M059J (cell line): ENCODE measurements around the gene OGFOD2. TPM values are rescaled to one million over a fixed set of nuclear protein-coding genes. Genes with fewer than 3 reads are reported as not detected.

ENCODE experiments used
- DNase-seq: peaks from one replicate; pipeline ENCODE4 v3.0.0-alpha.2; 2012; ENCODE audit warnings: low read depth
- total RNA-seq: library from RNA; depleted of rRNA; stranded (reverse); fragments of >200 nt; shearing (Covaris generic); gene quantifications from 2 replicates; pipeline ENCODE4 v1.2.3, GENCODE V29; 2014

Gene OGFOD2
- total RNA-seq, 1 experiment from 2014 or later, result 13.0 TPM

- peak; percentile 78 for DNase-seq
Observed at GRCh38 chr12:122951406-122951805, 23.6 kb upstream of the OGFOD2 start.

GRCh38 chr12:122951979-122952892, 22.8 kb upstream of the OGFOD2 start:
- DNase-seq, result peak; percentile 70

- no peak for DNase-seq
Observed at GRCh38 chr12:122955156-122955555, 19.9 kb upstream of the OGFOD2 start.

- DNase-seq, result no peak
Observed at GRCh38 chr12:122956035-122956434, 19.0 kb upstream of the OGFOD2 start.

GRCh38 chr12:122958198-122958888, 16.7 kb upstream of the OGFOD2 start:
- DNase-seq, result no peak

- no peak for DNase-seq
Observed at GRCh38 chr12:122959566-122960192, 15.4 kb upstream of the OGFOD2 start.

GRCh38 chr12:122960193-122960569, 14.9 kb upstream of the OGFOD2 start:
- DNase-seq, result no peak

GRCh38 chr12:122961531-122962329, 13.3 kb upstream of the OGFOD2 start:
- DNase-seq, result no peak

GRCh38 chr12:122963941-122964265, 11.1 kb upstream of the OGFOD2 start:
- no peak for DNase-seq

- DNase-seq, result no peak
Observed at GRCh38 chr12:122964439-122965257, 10.4 kb upstream of the OGFOD2 start.

- no peak for DNase-seq
Observed at GRCh38 chr12:122965321-122965751, 9.7 kb upstream of the OGFOD2 start.

GRCh38 chr12:122965851-122966742, 8.9 kb upstream of the OGFOD2 start, which contains the start of gene ABCB9:
ABCB9 (minus strand) TSS chr12:122966463; CDS start chr12:122960235, 6,228 bp downstream.
- DNase-seq, result peak; percentile 87

GRCh38 chr12:122966743-122967550, 8.1 kb upstream of the OGFOD2 start:
- no peak for DNase-seq

- no peak for DNase-seq
Observed at GRCh38 chr12:122968104-122968503, 6.9 kb upstream of the OGFOD2 start.

GRCh38 chr12:122969676-122970075, 5.4 kb upstream of the OGFOD2 start:
- DNase-seq, result no peak

- DNase-seq, result peak; percentile 96
Observed at GRCh38 chr12:122974274-122974891, 661 bp upstream of the OGFOD2 start.

- DNase-seq, result no peak
Observed at GRCh38 chr12:122975790-122976647, 975 bp downstream of the OGFOD2 start.

GRCh38 chr12:122976648-122976975, 1.6 kb downstream of the OGFOD2 start:
- peak; percentile 26 for DNase-seq
